22Rv1 (cell line): Measurements from ENCODE around the gene RFX6.

Experiments used
- CTCF ChIP-seq: fragments of 450-650 bp; IDR thresholded peaks from 2 replicates; pipeline ENCODE4 v1.5.1; 2017; ENCODE audit warnings: mild to moderate bottlenecking
- ZFX ChIP-seq: fragments of 450-650 bp; IDR thresholded peaks from 2 replicates; pipeline ENCODE4 v1.6.1; 2017; ENCODE audit warnings: antibody characterized with exemption, borderline replicate concordance

- TF ChIP-seq CTCF = no peak
- no peak for TF ChIP-seq ZFX
Measured at GRCh38 chr6:116887168-116887567, 10.1 kb downstream of the RFX6 start.
